Measurements from ENCODE around the gene GSTM4. TPM values are rescaled to one million over a fixed set of nuclear protein-coding genes. Genes with fewer than 3 reads are reported as not detected.
"Not testable (repeated sequence)": the region's sequence is repeated elsewhere in the genome, so short reads cannot be mapped to it uniquely, and the experiment has no call there.

GSTM4 gene
- total RNA-seq, 1 donor from 2014 or later = 2.0 TPM

GRCh38 chr1:109660691-109661026 lies 4.8 kb downstream of the GSTM4 start:
- not testable (repeated sequence) for DNase-seq (ENCODE audit: extremely low read depth, low read depth, low spot score)

DNA sequence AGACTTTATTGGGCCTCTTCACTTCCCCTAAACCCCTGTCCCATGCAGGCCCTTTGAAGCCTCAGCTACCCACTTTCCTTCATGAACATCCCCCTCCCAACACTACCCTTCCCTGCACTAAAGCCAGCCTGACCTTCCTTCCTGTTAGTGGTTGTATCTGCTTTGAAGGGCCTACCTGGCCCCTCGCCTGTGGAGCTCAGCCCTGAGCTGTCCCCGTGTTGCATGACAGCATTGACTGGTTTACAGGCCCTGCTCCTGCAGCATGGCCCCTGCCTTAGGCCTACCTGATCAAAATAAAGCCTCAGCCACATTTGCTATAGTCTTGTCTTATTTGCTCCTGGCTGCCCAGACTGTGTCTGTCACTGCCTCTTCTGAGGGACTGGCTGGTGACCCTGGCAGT lies 5.5 kb downstream of the GSTM4 start:
- DNase-seq (ENCODE audit: extremely low read depth, low read depth, low spot score) = no peak

DNA sequence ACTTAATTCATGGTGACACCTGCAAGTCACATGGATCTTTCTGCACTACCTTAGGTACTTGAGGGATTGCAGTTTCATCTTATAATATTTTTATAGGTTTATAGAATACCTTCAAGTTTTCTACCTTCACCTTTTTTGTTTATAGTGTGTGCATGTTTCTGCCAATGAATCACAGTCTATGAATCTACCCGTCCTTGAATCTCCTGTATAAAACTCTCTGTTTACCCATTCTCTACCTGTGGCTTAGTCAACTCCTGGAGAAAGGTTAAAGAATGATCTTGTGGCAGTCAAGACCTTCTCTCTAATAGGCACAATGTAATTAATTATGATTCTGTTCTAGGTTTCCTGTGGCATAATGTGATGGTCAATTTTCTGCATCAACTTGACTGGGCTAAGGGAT lies 8.8 kb downstream of the GSTM4 start:
- no peak for DNase-seq (ENCODE audit: extremely low read depth, low read depth, low spot score)

DNA sequence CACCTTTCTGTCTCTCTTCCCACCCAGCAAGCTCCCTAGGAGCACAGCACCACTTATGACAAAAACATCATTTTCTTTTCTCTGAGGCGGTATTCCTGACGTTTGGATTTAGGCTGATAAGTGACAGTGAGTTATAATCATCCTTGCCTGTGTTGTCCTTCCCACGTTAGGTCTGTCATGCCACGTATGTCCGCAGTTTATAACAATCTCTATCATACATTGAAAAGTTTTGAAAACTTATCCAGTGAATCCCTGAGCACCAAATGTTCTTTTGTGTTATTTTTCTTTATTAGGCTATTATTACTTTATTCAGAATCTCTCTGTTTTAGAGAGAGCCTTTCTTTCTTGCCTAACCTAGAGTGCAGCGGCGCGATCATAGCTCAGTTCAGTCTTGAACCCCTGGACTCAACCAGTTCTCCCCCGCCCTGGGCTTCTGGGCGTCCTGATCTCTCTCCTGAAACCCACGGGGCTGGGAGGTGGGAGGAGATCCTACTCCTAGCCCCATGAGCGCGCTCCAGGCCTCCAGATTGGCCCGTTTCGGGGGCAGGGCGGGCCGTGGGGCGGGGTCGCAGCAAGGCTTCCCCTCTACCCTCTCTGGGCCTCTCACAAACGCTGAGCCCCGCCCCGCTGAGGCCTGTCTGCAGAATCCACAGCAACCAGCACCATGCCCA lies 11.7 kb downstream of the GSTM4 start, which contains the start of gene GSTM2:
Gene GSTM2 (plus strand): TSS at position 606 of the 671 bp plus-strand sequence. CDS start 59 bp downstream, at position 665.
- DNase-seq (ENCODE audit: extremely low read depth, low read depth, low spot score) = no peak

GRCh38 chr1:109668123-109668775 lies 12.3 kb downstream of the GSTM4 start:
- no peak for DNase-seq (ENCODE audit: extremely low read depth, low read depth, low spot score)

DNA sequence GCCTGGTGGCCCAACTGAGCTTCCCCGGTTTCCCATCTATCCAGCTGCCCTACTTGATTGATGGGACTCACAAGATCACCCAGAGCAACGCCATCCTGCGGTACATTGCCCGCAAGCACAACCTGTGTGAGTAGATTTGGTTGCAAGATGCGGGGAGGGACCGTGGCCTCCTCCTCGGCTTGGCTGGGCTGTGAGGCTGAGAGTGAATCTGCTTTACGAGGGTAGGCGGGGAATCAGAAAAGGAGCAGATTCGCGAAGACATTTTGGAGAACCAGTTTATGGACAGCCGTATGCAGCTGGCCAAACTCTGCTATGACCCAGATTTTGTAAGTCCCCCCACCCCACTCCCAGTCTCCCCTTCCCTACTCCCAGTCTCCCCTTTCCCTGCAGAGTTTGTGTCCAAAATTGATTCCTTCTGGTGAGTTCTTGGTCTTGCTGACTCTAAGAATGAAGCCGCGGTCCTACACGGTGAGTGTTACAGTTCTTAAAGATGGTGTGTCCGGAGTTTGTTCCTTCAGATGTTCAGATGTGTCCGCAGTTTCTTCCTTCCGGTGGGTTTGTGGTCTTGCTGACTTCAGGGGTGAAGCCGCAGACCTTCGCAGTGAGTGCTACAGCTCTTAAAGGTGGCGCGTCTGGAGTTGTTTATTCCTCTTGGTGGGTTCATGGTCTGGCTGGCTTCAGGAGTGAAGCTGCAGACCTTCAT lies 13.5 kb downstream of the GSTM4 start:
- no peak for DNase-seq (ENCODE audit: extremely low read depth, low read depth, low spot score)

DNA sequence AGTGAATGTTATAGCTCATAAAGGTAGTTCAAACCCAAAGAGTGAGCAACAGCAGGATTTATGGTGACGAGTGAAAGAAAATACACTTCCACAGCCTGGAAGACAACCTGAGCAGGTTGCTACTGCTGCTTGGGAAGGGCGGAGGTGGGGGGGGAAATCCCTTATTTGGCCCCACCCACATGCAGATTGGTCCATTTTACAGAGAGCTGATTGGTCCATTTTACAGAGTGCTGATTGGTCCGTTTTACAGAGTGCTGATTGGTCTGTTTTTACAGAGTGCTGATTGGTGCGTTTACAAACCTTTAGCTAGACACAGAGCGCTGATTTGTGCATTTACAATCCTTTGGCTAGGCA lies 14.0 kb downstream of the GSTM4 start:
- not testable (repeated sequence) for DNase-seq (ENCODE audit: extremely low read depth, low read depth, low spot score)

DNA sequence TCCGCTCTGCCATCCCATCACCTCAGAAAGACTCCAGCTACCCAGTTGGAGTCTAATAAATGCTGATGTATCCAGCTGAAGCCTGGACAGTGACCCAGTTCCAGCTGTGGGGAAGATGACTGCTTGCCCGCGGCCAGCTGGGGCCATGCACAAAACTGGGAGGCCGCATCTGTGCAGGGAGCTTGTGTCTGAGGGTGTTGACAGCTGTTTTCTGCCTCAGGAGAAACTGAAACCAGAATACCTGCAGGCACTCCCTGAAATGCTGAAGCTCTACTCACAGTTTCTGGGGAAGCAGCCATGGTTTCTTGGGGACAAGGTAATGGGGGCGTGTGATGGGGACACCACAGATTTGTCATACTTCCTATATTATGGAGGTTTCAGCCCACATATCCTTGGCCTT lies 15.2 kb downstream of the GSTM4 start:
- no peak for DNase-seq (ENCODE audit: extremely low read depth, low read depth, low spot score)

DNA sequence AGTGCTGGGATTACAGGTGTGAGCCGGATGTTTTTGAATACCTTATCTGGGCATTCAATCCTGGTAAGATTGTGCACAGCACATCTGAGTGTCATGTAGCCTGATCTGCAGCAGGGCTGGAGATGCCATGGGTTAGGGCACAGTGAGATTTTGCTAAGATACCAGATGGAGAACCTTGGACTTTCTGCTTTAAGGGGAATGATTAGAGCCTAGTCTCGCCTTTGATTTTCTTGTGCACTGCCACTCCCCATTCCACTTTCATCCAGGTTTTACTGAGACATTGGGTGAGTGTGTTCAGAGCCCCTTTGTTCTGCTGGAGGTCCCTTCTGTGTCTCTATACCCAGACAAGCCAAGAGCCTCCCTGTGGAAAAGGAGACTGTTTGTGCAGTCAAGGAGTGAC lies 18.0 kb downstream of the GSTM4 start:
- DNase-seq (ENCODE audit: extremely low read depth, low read depth, low spot score) = not testable (repeated sequence)

- DNase-seq (ENCODE audit: extremely low read depth, low read depth, low spot score) = not testable (repeated sequence)
Measured at GRCh38 chr1:109676683-109677381, 20.9 kb downstream of the GSTM4 start.

DNA sequence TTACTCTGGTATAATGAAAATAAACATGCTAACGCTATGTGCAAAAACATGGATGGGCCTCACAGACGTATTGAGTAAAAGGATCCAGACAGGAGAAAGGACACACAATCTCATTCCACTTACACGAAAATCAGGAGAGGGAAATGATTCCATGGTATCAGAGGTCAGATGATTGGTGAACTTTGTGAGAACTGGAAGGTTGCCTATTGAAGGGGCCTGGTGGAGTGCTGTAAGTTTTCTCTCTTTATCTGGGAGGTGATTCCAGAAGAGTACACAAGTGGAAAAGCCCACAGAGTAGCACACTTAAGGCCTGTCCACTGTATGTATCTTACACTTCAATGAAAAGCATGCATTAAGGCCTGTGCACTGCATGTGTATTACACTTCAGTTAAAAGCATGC lies 21.6 kb downstream of the GSTM4 start:
- DNase-seq (ENCODE audit: extremely low read depth, low read depth, low spot score) = no peak

DNA sequence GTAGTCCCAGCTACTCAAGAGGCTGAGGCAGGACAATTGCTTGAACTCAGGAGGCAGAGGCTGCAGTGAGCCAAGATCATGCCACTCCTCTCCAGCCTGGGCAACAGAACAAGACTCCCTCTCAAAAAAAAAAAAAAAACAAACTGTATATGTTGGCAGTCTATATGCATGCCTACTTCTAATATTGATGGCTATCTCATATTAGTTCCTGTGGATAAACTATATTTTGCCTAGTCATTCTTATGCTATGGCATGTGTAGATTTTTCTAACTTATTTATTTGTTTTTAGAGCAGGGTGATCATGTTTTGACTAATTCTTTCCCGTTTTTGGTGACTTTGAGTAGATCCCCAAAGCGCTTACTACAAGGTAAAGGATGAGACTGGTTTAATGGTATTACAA lies 22.7 kb downstream of the GSTM4 start:
- not testable (repeated sequence) for DNase-seq (ENCODE audit: extremely low read depth, low read depth, low spot score)

DNA sequence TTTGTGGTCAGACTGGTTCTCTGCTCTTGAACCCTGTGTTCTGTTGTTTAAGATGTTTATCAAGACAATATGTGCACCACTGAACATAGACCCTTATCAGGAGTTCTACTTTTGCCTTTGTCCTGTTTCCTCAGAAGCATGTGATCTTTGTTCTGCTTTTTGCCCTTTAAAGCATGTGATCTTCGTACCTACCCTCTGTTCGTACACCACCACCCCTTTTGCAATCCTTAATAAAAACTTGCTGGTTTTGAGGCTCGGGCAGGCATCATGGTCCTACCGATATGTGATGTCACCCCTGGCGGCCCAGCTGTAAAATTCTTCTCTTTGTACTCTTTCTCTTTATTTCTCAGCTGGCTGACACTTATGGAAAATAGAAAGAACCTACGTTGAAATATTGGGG lies 28.9 kb downstream of the GSTM4 start:
- DNase-seq (ENCODE audit: extremely low read depth, low read depth, low spot score) = not testable (repeated sequence)

DNA sequence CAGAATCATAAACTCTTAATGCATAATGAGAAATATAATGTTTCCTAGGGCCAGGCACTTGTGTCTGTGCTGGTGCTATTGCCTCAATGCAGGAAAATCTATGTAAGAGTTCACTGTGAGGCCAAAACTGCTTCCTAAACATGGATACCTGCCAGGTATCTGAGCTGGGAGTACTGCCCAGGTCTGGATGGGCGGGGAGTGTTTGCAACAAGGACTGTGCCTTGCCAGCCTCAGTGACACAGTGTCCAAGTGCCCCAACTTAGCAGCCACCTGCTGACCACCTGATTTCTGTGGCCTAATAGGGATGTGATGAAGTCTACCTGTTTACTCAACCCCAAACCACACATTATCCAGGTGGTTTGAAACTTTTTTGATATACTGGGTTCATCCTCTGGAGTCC lies 29.5 kb downstream of the GSTM4 start:
- not testable (repeated sequence) for DNase-seq (ENCODE audit: extremely low read depth, low read depth, low spot score)

GRCh38 chr1:109685890-109686289 lies 30.0 kb downstream of the GSTM4 start:
- not testable (repeated sequence) for DNase-seq (ENCODE audit: extremely low read depth, low read depth, low spot score)

DNA sequence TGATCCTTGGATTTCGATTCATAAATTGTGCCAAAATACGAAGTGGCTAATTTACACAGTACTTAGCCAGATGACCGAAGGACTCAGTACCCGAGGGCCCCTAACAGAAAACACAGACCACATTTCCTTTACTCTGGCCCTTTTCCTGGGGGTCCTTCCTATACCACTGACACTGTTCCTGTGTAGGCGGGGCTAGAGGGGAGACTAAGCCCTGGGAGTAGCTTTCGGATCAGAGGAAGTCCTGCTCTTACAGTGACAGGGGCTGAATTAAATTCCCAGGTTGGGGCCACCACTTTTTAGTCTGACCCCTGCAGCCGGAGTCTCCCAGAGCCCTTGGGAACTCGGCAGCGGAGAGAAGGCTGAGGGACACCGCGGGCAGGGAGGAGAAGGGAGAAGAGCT lies 31.2 kb downstream of the GSTM4 start:
- DNase-seq (ENCODE audit: extremely low read depth, low read depth, low spot score) = not testable (repeated sequence)

DNA sequence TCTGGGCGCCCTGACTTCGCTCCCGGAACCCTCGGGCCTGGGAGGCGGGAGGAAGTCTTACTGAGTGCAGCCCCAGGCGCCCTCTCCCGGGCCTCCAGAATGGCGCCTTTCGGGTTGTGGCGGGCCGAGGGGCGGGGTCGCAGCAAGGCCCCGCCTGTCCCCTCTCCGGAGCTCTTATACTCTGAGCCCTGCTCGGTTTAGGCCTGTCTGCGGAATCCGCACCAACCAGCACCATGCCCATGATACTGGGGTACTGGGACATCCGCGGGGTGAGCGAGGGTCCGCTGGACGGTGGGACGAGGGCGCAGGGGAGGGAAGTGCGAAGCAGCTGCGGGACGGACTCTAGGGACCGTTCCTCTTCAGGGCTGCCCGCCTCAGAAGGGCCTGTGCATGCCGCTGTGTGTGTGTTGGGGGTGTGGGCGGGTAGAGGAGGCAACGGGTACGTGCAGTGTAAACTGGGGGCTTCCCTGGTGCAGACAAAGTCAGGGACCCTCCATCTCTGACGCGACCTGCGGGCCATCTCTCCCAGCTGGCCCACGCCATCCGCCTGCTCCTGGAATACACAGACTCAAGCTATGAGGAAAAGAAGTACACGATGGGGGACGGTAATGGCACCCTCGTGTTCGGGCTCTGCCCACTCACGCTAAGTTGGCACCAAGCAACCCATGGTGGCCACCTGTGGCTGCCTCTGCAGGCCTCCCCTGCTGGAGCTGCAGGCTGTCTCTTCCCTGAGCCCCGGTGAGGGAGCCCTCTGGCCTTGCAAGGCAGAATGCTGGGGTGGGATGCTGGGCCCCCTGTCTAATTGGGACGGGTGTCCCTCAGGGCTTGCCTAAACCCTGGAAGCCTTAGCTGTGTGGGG lies 32.0 kb downstream of the GSTM4 start, which contains the start of gene GSTM1:
Gene GSTM1 (plus strand): TSS at position 177 of the 859 bp plus-strand sequence. CDS start 57 bp downstream, at position 234.
- no peak for DNase-seq (ENCODE audit: extremely low read depth, low read depth, low spot score)

DNA sequence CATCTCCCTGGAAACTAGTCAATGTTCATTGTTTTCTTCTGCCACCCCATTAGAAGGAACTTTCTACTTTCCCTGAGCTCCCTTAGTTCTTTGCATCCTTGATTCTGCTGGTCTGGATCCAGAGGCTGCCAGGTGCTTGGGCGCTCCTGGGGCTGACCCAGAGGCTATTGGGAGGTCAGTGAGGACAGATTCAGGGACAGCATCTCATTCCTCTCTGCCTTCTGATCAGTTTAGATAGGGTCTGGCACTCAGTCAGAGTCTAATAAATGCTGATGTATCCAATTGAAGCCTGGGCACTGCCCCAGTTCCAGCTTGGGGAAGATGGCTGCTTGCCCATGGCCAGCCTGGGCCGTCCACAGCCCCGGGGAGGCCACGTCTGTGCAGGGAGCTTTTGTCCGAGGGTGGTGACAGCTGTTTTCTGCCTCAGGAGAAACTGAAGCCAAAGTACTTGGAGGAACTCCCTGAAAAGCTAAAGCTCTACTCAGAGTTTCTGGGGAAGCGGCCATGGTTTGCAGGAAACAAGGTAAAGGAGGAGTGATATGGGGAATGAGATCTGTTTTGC lies 34.0 kb downstream of the GSTM4 start:
- no peak for DNase-seq (ENCODE audit: extremely low read depth, low read depth, low spot score)

GRCh38 chr1:109691759-109692158 lies 35.9 kb downstream of the GSTM4 start:
- DNase-seq (ENCODE audit: extremely low read depth, low read depth, low spot score) = no peak

DNA sequence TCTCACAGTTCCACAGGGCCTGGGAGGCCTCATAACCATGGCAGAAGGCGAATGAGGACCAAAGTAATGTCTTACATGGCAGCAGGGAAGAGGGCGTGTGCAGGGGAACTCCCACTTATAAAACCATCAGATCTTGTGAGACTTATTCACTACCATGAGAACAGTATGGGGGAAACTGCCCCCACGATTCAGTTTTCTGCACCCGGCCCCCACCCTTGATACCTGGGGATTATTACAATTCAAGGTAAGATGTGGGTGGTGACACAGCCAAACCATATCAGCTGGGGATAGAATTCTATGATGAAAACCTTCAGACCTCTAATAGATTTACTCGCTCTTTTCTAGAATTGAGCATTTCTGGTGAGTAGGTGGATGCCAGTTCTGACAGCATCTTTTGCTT lies 38.5 kb downstream of the GSTM4 start:
- not testable (repeated sequence) for DNase-seq (ENCODE audit: extremely low read depth, low read depth, low spot score)
